Activated T-helper 1 cell treated with anti-CD3 and anti-CD28 coated beads, Interleukin-12 subunit alpha, Interleukin-12 subunit beta, Interleukin-2, Interleukin-4 antibody, amounts not matched to agents 30 ng/mL and 10 ng/mL and 1 ng/mL, durations not matched to agents 14 hours and 24 hours and 36 hours (primary cell): ENCODE data around the gene SKI. TPM values are rescaled to one million over a fixed set of nuclear protein-coding genes. Genes with fewer than 3 reads are reported as not detected.

ENCODE experiments used
- DNase-seq: peaks from one replicate; pipeline ENCODE4 v3.0.0; 2021; ENCODE audit warnings: low spot score
- H3K27ac Mint-ChIP-seq: one replicate; pipeline ENCODE4 v1.8.0; 2021; ENCODE audit warnings: mild to moderate bottlenecking, mixed read lengths
- H3K27me3 Mint-ChIP-seq: one replicate; pipeline ENCODE4 v1.8.0; 2022; ENCODE audit warnings: mild to moderate bottlenecking, moderate library complexity, mixed read lengths; ENCODE audit not compliant: insufficient read depth
- H3K36me3 Mint-ChIP-seq: one replicate; pipeline ENCODE4 v1.8.0; 2021; ENCODE audit warnings: low read depth, mixed read lengths
- H3K4me1 Mint-ChIP-seq: one replicate; pipeline ENCODE4 v1.8.0; 2021; ENCODE audit warnings: low read depth, mixed read lengths
- H3K4me3 Mint-ChIP-seq: one replicate; pipeline ENCODE4 v1.8.0; 2021; ENCODE audit warnings: mild to moderate bottlenecking, moderate library complexity, mixed read lengths
- H3K9me3 Mint-ChIP-seq: one replicate; pipeline ENCODE4 v1.8.0; 2021; ENCODE audit warnings: mixed read lengths
- intact Hi-C: fragments of 100-400 bp; cut with micrococcal nuclease; formaldehyde crosslinking; loops from one replicate; pipeline ENCODE4 v1.15.1; 2024
- total RNA-seq: library from RNA; stranded (reverse); gene quantifications from 2 replicates; pipeline ENCODE4 v1.2.3, GENCODE V29; 2022

The SKI gene
- total RNA-seq, result 38.3 and 44.5 TPM in 2 replicates

GRCh38 chr1:2228157-2228594, at the start of gene SKI:
SKI (plus strand) TSS chr1:2228319; CDS start chr1:2228767, 448 bp downstream.
- Mint-ChIP-seq H3K9me3 (no peaks in the 10 kb centered on the region), H3K27ac (peak within 1 kb of the TSS; percentile 93), H3K4me1 (peaks cover 33% of the 10 kb centered on the region), H3K4me3 (peak within 1 kb of the TSS; percentile 93), H3K36me3 (peaks cover 20% of the 10 kb centered on the region), H3K27me3 (peaks cover 8% of the 10 kb centered on the region)
- intact Hi-C loops, result no loop called here
- DNase-seq, result no peak

- no peaks in the 10 kb centered on the region for H3K9me3 Mint-ChIP-seq
- no peaks in the 10 kb centered on the region for H3K36me3 Mint-ChIP-seq
- H3K27me3 Mint-ChIP-seq, result no peaks in the 10 kb centered on the region
- no peak overlapping the region for H3K27ac Mint-ChIP-seq
- no peak overlapping the region for H3K4me3 Mint-ChIP-seq
- intact Hi-C loops, result no loop called here
- DNase-seq, result no peak
- no peaks in the 10 kb centered on the region for H3K4me1 Mint-ChIP-seq
These were observed 49.2 kb upstream of the SKI start for GRCh38 chr1:2178875-2179274.

- H3K27me3 Mint-ChIP-seq, result no peaks in the 10 kb centered on the region
- no peak overlapping the region for H3K4me3 Mint-ChIP-seq
- H3K4me1 Mint-ChIP-seq, result no peaks in the 10 kb centered on the region
- H3K27ac Mint-ChIP-seq, result no peak overlapping the region
- DNase-seq, result no peak
- H3K36me3 Mint-ChIP-seq, result no peaks in the 10 kb centered on the region
- no peaks in the 10 kb centered on the region for H3K9me3 Mint-ChIP-seq
- intact Hi-C loops, result no loop called here
These were observed 48.7 kb upstream of the SKI start for GRCh38 chr1:2179283-2180013.

- intact Hi-C loops, result no loop called here
These were observed 47.5 kb upstream of the SKI start for GRCh38 chr1:2180297-2181245.

GRCh38 chr1:2181271-2181670, 46.8 kb upstream of the SKI start:
- Mint-ChIP-seq H3K27ac (no peak overlapping the region), H3K4me1 (no peaks in the 10 kb centered on the region), H3K36me3 (no peaks in the 10 kb centered on the region), H3K9me3 (no peaks in the 10 kb centered on the region), H3K4me3 (no peak overlapping the region), H3K27me3 (no peaks in the 10 kb centered on the region)
- DNase-seq, result no peak
- intact Hi-C loops, result no loop called here

More at GRCh38 chr1:2180297-2181245, 47.5 kb upstream of the SKI start:
- H3K27me3 Mint-ChIP-seq, result no peaks in the 10 kb centered on the region
- no peak for DNase-seq
- no peak overlapping the region for H3K27ac Mint-ChIP-seq
- H3K4me3 Mint-ChIP-seq, result no peak overlapping the region
- no peaks in the 10 kb centered on the region for H3K9me3 Mint-ChIP-seq
- H3K36me3 Mint-ChIP-seq, result no peaks in the 10 kb centered on the region
- no peaks in the 10 kb centered on the region for H3K4me1 Mint-ChIP-seq

GRCh38 chr1:2181752-2182151, 46.4 kb upstream of the SKI start:
- H3K4me3 Mint-ChIP-seq, result no peak overlapping the region
- H3K27ac Mint-ChIP-seq, result no peak overlapping the region
- intact Hi-C loops, result no loop called here
- no peaks in the 10 kb centered on the region for H3K27me3 Mint-ChIP-seq
- H3K9me3 Mint-ChIP-seq, result no peaks in the 10 kb centered on the region
- peaks cover 1% of the 10 kb centered on the region for H3K36me3 Mint-ChIP-seq
- no peaks in the 10 kb centered on the region for H3K4me1 Mint-ChIP-seq
- DNase-seq, result no peak

- intact Hi-C loops, result no loop called here
- Mint-ChIP-seq H3K9me3 (no peaks in the 10 kb centered on the region), H3K27ac (no peak overlapping the region), H3K36me3 (peaks cover 1% of the 10 kb centered on the region), H3K27me3 (no peaks in the 10 kb centered on the region), H3K4me3 (no peak overlapping the region), H3K4me1 (no peaks in the 10 kb centered on the region)
- DNase-seq, result no peak
These were observed 45.7 kb upstream of the SKI start for GRCh38 chr1:2182376-2182775.

GRCh38 chr1:2183937-2184334, 44.2 kb upstream of the SKI start:
- Mint-ChIP-seq H3K4me1 (no peaks in the 10 kb centered on the region), H3K4me3 (no peak overlapping the region), H3K36me3 (peaks cover 1% of the 10 kb centered on the region), H3K27me3 (no peaks in the 10 kb centered on the region), H3K9me3 (no peaks in the 10 kb centered on the region), H3K27ac (no peak overlapping the region)
- intact Hi-C loops, result no loop called here
- no peak for DNase-seq

GRCh38 chr1:2184531-2184930, 43.6 kb upstream of the SKI start:
- H3K27ac Mint-ChIP-seq, result no peak overlapping the region
- no peak overlapping the region for H3K4me3 Mint-ChIP-seq
- H3K36me3 Mint-ChIP-seq, result peaks cover 1% of the 10 kb centered on the region
- no peaks in the 10 kb centered on the region for H3K4me1 Mint-ChIP-seq
- intact Hi-C loops, result no loop called here
- DNase-seq, result no peak
- H3K27me3 Mint-ChIP-seq, result no peaks in the 10 kb centered on the region
- no peaks in the 10 kb centered on the region for H3K9me3 Mint-ChIP-seq

GRCh38 chr1:2184934-2185333, 43.2 kb upstream of the SKI start:
- Mint-ChIP-seq H3K4me3 (no peak overlapping the region), H3K27me3 (no peaks in the 10 kb centered on the region), H3K4me1 (no peaks in the 10 kb centered on the region), H3K27ac (no peak overlapping the region), H3K9me3 (no peaks in the 10 kb centered on the region), H3K36me3 (peaks cover 1% of the 10 kb centered on the region)
- no peak for DNase-seq
- intact Hi-C loops, result no loop called here

- Mint-ChIP-seq H3K4me1 (no peaks in the 10 kb centered on the region), H3K27me3 (no peaks in the 10 kb centered on the region), H3K4me3 (no peak overlapping the region), H3K9me3 (no peaks in the 10 kb centered on the region), H3K27ac (no peak overlapping the region), H3K36me3 (peaks cover 1% of the 10 kb centered on the region)
- intact Hi-C loops, result no loop called here
- DNase-seq, result no peak
These were observed 42.0 kb upstream of the SKI start for GRCh38 chr1:2185880-2186855.

GRCh38 chr1:2186901-2187300, 41.2 kb upstream of the SKI start:
- Mint-ChIP-seq H3K9me3 (no peaks in the 10 kb centered on the region), H3K4me1 (peaks cover 4% of the 10 kb centered on the region), H3K36me3 (peaks cover 1% of the 10 kb centered on the region), H3K27ac (no peak overlapping the region), H3K4me3 (no peak overlapping the region), H3K27me3 (no peaks in the 10 kb centered on the region)
- no peak for DNase-seq
- intact Hi-C loops, result no loop called here
